Ishikawa (cell line): Measurements from ENCODE around the gene GABRG3.

Experiments used
- CEBPB ChIP-seq: IDR thresholded peaks from 2 replicates; pipeline ENCODE4 v1.6.1; 2012
- CREB1 ChIP-seq: IDR thresholded peaks from 2 replicates; pipeline ENCODE4 v1.6.1; 2012; ENCODE audit warnings: low read depth
- EGR1 ChIP-seq: IDR thresholded peaks from 2 replicates; pipeline ENCODE4 v1.6.1; 2012
- EP300 ChIP-seq: IDR thresholded peaks from 2 replicates; pipeline ENCODE4 v1.6.1; 2012; ENCODE audit warnings: borderline replicate concordance
- FOXM1 ChIP-seq: IDR thresholded peaks from 2 replicates; pipeline ENCODE4 v1.6.1; 2012; ENCODE audit warnings: low read depth, borderline replicate concordance
- MAX ChIP-seq: IDR thresholded peaks from 2 replicates; pipeline ENCODE4 v1.6.1; 2012
- NFIC ChIP-seq: IDR thresholded peaks from 2 replicates; pipeline ENCODE4 v1.6.1; 2012
- RAD21 ChIP-seq: IDR thresholded peaks from 2 replicates; pipeline ENCODE4 v1.6.1; 2012; ENCODE audit warnings: low read depth
- REST ChIP-seq: IDR thresholded peaks from 2 replicates; pipeline ENCODE4 v1.6.1; 2012; ENCODE audit warnings: low read depth, mild to moderate bottlenecking
- TAF1 ChIP-seq: IDR thresholded peaks from 2 replicates; pipeline ENCODE4 v1.6.1; 2012; ENCODE audit warnings: low read depth, mild to moderate bottlenecking
- TCF12 ChIP-seq: IDR thresholded peaks from 2 replicates; pipeline ENCODE4 v1.6.1; 2012; ENCODE audit warnings: low read depth
- TEAD4 ChIP-seq: IDR thresholded peaks from 2 replicates; pipeline ENCODE4 v1.6.1; 2012
- USF1 ChIP-seq: IDR thresholded peaks from 2 replicates; pipeline ENCODE4 v1.6.1; 2012
- YY1 ChIP-seq: IDR thresholded peaks from 2 replicates; pipeline ENCODE4 v1.6.1; 2012; ENCODE audit warnings: low read depth
- ZBTB7A ChIP-seq: IDR thresholded peaks from 2 replicates; pipeline ENCODE4 v1.6.1; 2012; ENCODE audit warnings: low read depth

The GABRG3 gene

GRCh38 chr15:27448234-27448633 lies 477.3 kb downstream of the GABRG3 start:
- no peak for TF ChIP-seq REST
- no peak for TF ChIP-seq EP300
- TF ChIP-seq ZBTB7A: no peak
- no peak for TF ChIP-seq USF1
- TF ChIP-seq NFIC: no peak
- no peak for TF ChIP-seq MAX
- no peak for TF ChIP-seq CEBPB
- TF ChIP-seq RAD21: no peak
- TF ChIP-seq TAF1: no peak
- no peak for TF ChIP-seq EGR1
- no peak for TF ChIP-seq FOXM1
- no peak for TF ChIP-seq TCF12
- TF ChIP-seq CREB1: no peak
- no peak for TF ChIP-seq YY1
- no peak for TF ChIP-seq TEAD4

- TF ChIP-seq REST (no peak), TCF12 (no peak), CREB1 (no peak), RAD21 (no peak), TEAD4 (no peak), ZBTB7A (no peak), CEBPB (no peak), YY1 (no peak), NFIC (no peak), MAX (no peak), TAF1 (no peak), EGR1 (no peak)
Observed at GRCh38 chr15:27448986-27449385, 478.0 kb downstream of the GABRG3 start.

GRCh38 chr15:27449941-27450340 lies 479.0 kb downstream of the GABRG3 start:
- TF ChIP-seq FOXM1 (no peak), CREB1 (no peak), NFIC (no peak), REST (no peak), RAD21 (no peak), EP300 (no peak), TAF1 (no peak), USF1 (no peak), MAX (no peak), TCF12 (no peak), TEAD4 (no peak), ZBTB7A (no peak)

- TF ChIP-seq CEBPB (no peak), FOXM1 (no peak), YY1 (no peak), EP300 (no peak), TEAD4 (no peak), TAF1 (no peak), ZBTB7A (no peak), RAD21 (no peak), NFIC (no peak), CREB1 (no peak), REST (no peak), MAX (no peak), TCF12 (no peak), EGR1 (no peak), USF1 (no peak)
Observed at GRCh38 chr15:27454281-27455075, 483.5 kb downstream of the GABRG3 start.
